Thoracic aorta (tissue), 2 donors: ENCODE measurements around the gene CLCN1. TPM values are rescaled to one million over a fixed set of nuclear protein-coding genes. Genes with fewer than 3 reads are reported as not detected.

Source experiments
- ATAC-seq: fragments of 150-250 bp; one replicate; pipeline ENCODE4 v1.8.0; 2017; ENCODE audit warnings: low read depth; ENCODE audit not compliant: insufficient number of reproducible peaks, low FRiP score
- DNase-seq: peaks from one replicate; pipeline ENCODE4 v3.0.0-alpha.2; 2020; ENCODE audit warnings: low spot score
- H3K27ac ChIP-seq, 2 donors: fragments of 200-600 bp; sonication (generic); 1 replicate in 1 of 2; 2 replicates in 1 of 2; pipeline ENCODE4 v1.5.1; 2016; ENCODE audit warnings: mild to moderate bottlenecking in 2 of 2, moderate library complexity in 2 of 2
- H3K27me3 ChIP-seq: fragments of 200-600 bp; sonication (generic); replicated peaks from 2 replicates; pipeline ENCODE4 v1.6.0; 2016; ENCODE audit warnings: mild to moderate bottlenecking; ENCODE audit not compliant: insufficient read depth
- H3K36me3 ChIP-seq: fragments of 200-600 bp; sonication (generic); one replicate; pipeline ENCODE4 v1.5.1; 2016
- H3K4me1 ChIP-seq, 2 donors: fragments of 200-600 bp; sonication (generic); 1 replicate in 1 of 2; 2 replicates in 1 of 2; pipeline versions ENCODE4 v1.5.1 to v1.6.0; 2016; ENCODE audit warnings: low read depth in 2 of 2, mild to moderate bottlenecking in 1 of 2; ENCODE audit not compliant: control insufficient read depth in 1 of 2
- H3K4me3 ChIP-seq: fragments of 200-600 bp; sonication (generic); 2 replicates; pipeline ENCODE4 v1.5.1; 2016; ENCODE audit warnings: mild to moderate bottlenecking
- H3K9me3 ChIP-seq: fragments of 200-600 bp; sonication (generic); 2 replicates; pipeline ENCODE4 v1.5.1; 2016
- total RNA-seq, 2 donors: library from RNA; depleted of rRNA; stranded (reverse); fragments of >200 nt; gene quantifications; one replicate each; pipeline versions ENCODE4 v1.1.0 to v1.2.3, GENCODE V29; 2016
- TF ChIP-seq, protein P1 (sequence below): fragments of 200-600 bp; sonication (generic); IDR thresholded peaks from one replicate; pipeline ENCODE4 v1.5.1; 2019; ENCODE audit warnings: antibody characterized with exemption

The CLCN1 gene
- total RNA-seq, 2 donors from 2014 or later, result 0.68 TPM; not detected in 1

DNA sequence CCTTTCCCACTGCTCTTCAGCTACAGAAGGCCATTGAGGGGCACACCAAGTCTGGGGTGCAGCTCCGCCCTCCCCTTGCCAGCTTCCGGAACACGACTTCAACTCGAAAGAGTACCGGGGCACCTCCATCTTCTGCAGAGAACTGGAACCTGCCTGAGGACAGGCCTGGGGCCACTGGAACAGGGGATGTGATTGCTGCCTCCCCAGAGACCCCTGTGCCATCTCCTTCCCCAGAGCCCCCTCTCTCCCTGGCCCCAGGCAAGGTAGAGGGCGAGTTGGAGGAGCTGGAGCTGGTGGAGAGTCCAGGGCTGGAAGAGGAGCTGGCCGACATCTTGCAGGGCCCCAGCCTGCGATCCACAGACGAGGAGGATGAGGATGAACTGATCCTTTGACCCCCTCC, 35.7 kb downstream of the CLCN1 start:
- ATAC-seq (no peak), DNase-seq (no peak)
- Histone ChIP-seq H3K36me3 (no peaks in the 10 kb centered on the region), H3K27me3 (no peaks in the 10 kb centered on the region), H3K4me3 (no peak overlapping the region), H3K9me3 (no peaks in the 10 kb centered on the region), H3K27ac (no peak overlapping the region), H3K4me1 (no peaks in the 10 kb centered on the region)
- TF ChIP-seq, protein P1, sequence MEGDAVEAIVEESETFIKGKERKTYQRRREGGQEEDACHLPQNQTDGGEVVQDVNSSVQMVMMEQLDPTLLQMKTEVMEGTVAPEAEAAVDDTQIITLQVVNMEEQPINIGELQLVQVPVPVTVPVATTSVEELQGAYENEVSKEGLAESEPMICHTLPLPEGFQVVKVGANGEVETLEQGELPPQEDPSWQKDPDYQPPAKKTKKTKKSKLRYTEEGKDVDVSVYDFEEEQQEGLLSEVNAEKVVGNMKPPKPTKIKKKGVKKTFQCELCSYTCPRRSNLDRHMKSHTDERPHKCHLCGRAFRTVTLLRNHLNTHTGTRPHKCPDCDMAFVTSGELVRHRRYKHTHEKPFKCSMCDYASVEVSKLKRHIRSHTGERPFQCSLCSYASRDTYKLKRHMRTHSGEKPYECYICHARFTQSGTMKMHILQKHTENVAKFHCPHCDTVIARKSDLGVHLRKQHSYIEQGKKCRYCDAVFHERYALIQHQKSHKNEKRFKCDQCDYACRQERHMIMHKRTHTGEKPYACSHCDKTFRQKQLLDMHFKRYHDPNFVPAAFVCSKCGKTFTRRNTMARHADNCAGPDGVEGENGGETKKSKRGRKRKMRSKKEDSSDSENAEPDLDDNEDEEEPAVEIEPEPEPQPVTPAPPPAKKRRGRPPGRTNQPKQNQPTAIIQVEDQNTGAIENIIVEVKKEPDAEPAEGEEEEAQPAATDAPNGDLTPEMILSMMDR, result no peak

DNA sequence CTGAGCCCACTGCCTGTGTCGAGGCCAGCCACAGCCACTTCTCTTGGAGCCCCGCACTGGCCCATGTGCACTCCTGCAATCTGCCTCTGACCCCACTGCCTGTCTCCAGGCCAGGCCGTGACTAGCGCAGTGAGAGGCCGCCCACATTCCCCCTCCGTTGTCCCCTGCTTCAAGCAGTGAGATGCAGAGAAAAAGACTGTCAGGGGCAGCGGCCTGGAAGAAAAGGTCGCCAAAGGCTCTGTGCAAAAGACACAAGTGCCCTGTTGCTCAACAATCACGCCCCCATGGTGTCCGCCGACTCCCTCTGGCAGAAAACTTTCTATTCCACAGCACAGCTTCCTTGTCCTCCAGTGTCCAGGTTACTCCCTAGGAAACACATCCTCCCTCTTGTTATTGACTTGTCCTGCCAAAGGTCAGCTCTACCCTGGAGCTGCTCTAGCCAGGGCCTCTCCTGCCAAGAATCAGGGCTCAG, 36.7 kb downstream of the CLCN1 start:
- Histone ChIP-seq H3K27ac (no peak overlapping the region), H3K27me3 (no peaks in the 10 kb centered on the region), H3K4me1 (no peaks in the 10 kb centered on the region), H3K9me3 (no peaks in the 10 kb centered on the region), H3K36me3 (no peaks in the 10 kb centered on the region), H3K4me3 (no peak overlapping the region)
- no peak for ATAC-seq
- no peak for DNase-seq
- TF ChIP-seq, protein P1, result no peak

DNA sequence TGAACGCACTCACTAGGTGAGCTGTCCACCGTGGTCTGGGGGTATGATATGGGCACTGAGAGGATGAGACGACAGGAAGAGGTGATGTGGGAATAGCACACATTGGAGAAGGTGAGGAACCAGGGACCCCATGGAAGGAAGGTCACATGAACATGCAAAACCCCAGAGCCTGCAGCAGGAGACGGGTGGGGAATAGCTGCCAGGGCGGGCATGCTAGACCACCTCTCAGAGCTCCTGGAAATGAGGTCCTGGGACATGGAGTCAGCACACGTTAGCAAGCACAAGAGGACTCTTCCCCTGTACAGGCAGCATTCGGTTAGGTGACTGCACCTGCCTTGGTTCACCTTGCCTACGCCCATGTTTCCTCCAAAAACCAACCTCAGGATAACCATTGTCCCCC, 38.5 kb downstream of the CLCN1 start:
- TF ChIP-seq, protein P1, result no peak
- H3K27me3 ChIP-seq, result no peaks in the 10 kb centered on the region
- no peaks in the 10 kb centered on the region for H3K9me3 ChIP-seq
- H3K36me3 ChIP-seq, result no peaks in the 10 kb centered on the region
- H3K4me1 ChIP-seq, result no peaks in the 10 kb centered on the region
- DNase-seq (no peak), ATAC-seq (no peak)
- no peak overlapping the region for H3K4me3 ChIP-seq
- H3K27ac ChIP-seq, result no peak overlapping the region

DNA sequence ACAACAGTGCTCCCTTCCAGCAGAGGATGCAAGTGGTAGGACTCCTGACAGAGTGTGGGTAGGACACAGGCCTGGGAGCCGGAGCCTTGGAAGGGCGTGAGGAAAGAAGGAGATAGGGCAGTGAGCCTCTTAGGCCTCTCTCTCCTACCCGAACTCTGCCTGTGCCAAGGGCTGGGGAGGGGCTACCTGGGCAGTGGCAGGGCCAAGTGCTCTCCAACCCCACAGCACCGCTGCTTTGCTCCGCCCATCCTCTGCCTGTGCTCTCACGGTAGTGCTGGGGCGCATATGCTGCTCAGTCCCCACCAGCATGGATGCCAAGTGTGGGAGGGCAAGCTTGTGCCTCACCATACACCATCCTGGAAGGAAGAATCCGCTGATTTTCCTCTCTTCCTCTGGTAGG, 39.1 kb downstream of the CLCN1 start:
- no peak for DNase-seq
- TF ChIP-seq, protein P1, result no peak
- H3K4me1 ChIP-seq, result no peaks in the 10 kb centered on the region
- H3K27me3 ChIP-seq, result no peaks in the 10 kb centered on the region
- H3K4me3 ChIP-seq, result no peak overlapping the region
- no peaks in the 10 kb centered on the region for H3K9me3 ChIP-seq
- no peaks in the 10 kb centered on the region for H3K36me3 ChIP-seq
- H3K27ac ChIP-seq, result no peak overlapping the region
- no peak for ATAC-seq

DNA sequence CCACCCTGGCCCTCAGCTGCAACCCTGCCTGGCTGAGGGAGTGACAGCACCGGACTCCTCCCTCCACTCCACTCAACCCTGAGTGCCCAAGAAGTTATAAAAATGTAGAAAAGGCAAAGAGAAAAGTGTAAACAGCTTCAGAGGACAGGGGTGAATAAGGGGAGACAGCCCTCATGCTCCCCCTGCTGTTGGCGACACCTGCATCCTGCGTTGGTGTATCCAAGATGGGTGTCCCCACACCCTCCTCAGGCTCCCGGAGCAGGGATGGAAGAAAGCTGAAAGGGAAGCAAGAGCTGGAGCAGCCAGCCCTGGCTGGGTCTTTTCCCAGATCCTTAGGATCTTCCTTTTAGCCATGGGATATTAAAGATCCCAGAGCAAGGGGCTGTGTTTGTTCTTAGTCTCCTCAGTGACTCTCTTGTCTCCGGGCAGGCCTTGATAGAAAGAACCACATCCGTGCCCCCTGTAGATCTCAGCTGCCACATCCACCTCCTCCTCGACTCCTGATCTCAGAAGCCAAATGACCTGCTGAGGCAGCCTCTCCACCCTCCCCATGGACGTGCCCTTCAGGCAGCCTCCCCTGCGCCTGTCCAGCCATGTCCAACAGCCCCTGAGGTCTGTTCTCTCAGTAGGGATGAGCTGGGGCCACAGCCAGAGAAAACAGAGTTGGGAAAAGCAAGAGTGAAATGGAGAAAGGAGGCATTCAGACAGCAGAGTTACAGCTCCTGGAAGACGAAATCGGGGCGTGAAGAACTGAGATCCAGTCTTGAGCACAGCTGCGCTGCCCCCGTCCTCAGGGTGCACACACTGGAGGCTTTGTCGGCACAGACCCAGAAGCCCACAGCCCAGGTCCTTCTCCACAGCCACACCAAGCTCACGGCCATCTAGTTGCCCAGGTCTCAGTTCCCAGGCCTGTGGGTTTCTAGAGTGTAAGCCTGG, 39.8 kb downstream of the CLCN1 start:
- DNase-seq (no peak), ATAC-seq (no peak)
- Histone ChIP-seq H3K4me1 (no peaks in the 10 kb centered on the region), H3K9me3 (no peaks in the 10 kb centered on the region), H3K27ac (no peak overlapping the region), H3K4me3 (no peak overlapping the region), H3K27me3 (no peaks in the 10 kb centered on the region), H3K36me3 (no peaks in the 10 kb centered on the region)
- TF ChIP-seq, protein P1, result no peak
